ENCODE data around the gene TRABD2B. TPM values are rescaled to one million over a fixed set of nuclear protein-coding genes. Genes with fewer than 3 reads are reported as not detected.

Gene TRABD2B
- total RNA-seq, 6 donors from 2014 or later = under 0.01 to 2.1 (median 0.62) TPM

- Histone ChIP-seq H3K27me3 (no peaks in the 10 kb centered on the region), H3K27ac (no peak overlapping the region), H3K9me3 (no peaks in the 10 kb centered on the region), H3K4me1 (peaks cover 0 to 18% (median 10%) of the 10 kb centered on the region in 4 donors), H3K36me3 (no peaks in the 10 kb centered on the region), H3K4me3 (no peak overlapping the region)
- no peak for TF ChIP-seq EP300 (IDR thresholded peaks at IDR 0.05)
- TF ChIP-seq POLR2AphosphoS5 (IDR thresholded peaks at IDR 0.05) = no peak
- TF ChIP-seq, protein P1, sequence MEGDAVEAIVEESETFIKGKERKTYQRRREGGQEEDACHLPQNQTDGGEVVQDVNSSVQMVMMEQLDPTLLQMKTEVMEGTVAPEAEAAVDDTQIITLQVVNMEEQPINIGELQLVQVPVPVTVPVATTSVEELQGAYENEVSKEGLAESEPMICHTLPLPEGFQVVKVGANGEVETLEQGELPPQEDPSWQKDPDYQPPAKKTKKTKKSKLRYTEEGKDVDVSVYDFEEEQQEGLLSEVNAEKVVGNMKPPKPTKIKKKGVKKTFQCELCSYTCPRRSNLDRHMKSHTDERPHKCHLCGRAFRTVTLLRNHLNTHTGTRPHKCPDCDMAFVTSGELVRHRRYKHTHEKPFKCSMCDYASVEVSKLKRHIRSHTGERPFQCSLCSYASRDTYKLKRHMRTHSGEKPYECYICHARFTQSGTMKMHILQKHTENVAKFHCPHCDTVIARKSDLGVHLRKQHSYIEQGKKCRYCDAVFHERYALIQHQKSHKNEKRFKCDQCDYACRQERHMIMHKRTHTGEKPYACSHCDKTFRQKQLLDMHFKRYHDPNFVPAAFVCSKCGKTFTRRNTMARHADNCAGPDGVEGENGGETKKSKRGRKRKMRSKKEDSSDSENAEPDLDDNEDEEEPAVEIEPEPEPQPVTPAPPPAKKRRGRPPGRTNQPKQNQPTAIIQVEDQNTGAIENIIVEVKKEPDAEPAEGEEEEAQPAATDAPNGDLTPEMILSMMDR (IDR thresholded peaks at IDR 0.05) = no peak
- TF ChIP-seq POLR2A (IDR thresholded peaks at IDR 0.05) = no peak
- 83 to 89% methylated on average over 6 to 7 of the region's 7 CpGs for WGBS, 2 donors
- no peak for DNase-seq
- ATAC-seq (ENCODE audit: low FRiP score in 2 of 2) = no peak
Measured at GRCh38 chr1:47812904-47813514, 184.2 kb downstream of the TRABD2B start.

- DNase-seq (no peak), ATAC-seq (ENCODE audit: low FRiP score in 2 of 2) (no peak)
- Histone ChIP-seq H3K4me1 (peaks cover 0 to 18% (median 10%) of the 10 kb centered on the region in 4 donors), H3K4me3 (no peak overlapping the region), H3K27ac (no peak overlapping the region), H3K9me3 (no peaks in the 10 kb centered on the region), H3K27me3 (no peaks in the 10 kb centered on the region), H3K36me3 (no peaks in the 10 kb centered on the region)
- 76 to 80% methylated on average over 9 of the region's 9 CpGs for WGBS, 2 donors
- TF ChIP-seq POLR2A (IDR thresholded peaks at IDR 0.05) (no peak), POLR2AphosphoS5 (IDR thresholded peaks at IDR 0.05) (no peak), EP300 (IDR thresholded peaks at IDR 0.05) (no peak)
- TF ChIP-seq, protein P1 (IDR thresholded peaks at IDR 0.05) = no peak
Measured at GRCh38 chr1:47810964-47811682, 186.1 kb downstream of the TRABD2B start.

GRCh38 chr1:47809301-47810084 is 187.7 kb downstream of the TRABD2B start:
- Histone ChIP-seq H3K27me3 (no peaks in the 10 kb centered on the region), H3K9me3 (no peaks in the 10 kb centered on the region), H3K4me1 (peaks cover 0 to 16% (median 10%) of the 10 kb centered on the region in 4 donors), H3K27ac (no peak overlapping the region), H3K4me3 (no peak overlapping the region), H3K36me3 (no peaks in the 10 kb centered on the region)
- peak in 1 of 2 donors; percentile 44 for ATAC-seq (ENCODE audit: low FRiP score in 2 of 2)
- TF ChIP-seq POLR2A (IDR thresholded peaks at IDR 0.05) = no peak
- no peak for TF ChIP-seq POLR2AphosphoS5 (IDR thresholded peaks at IDR 0.05)
- no peak for TF ChIP-seq EP300 (IDR thresholded peaks at IDR 0.05)
- TF ChIP-seq, protein P1 (IDR thresholded peaks at IDR 0.05) = no peak
- DNase-seq = no peak
- 27 to 38% methylated on average over 7 to 8 of the region's 8 CpGs for WGBS, 2 donors

- TF ChIP-seq POLR2AphosphoS5 (IDR thresholded peaks at IDR 0.05) (no peak), EP300 (IDR thresholded peaks at IDR 0.05) (no peak), POLR2A (IDR thresholded peaks at IDR 0.05) (no peak)
- TF ChIP-seq, protein P1 (IDR thresholded peaks at IDR 0.05) = no peak
- ATAC-seq (ENCODE audit: low FRiP score in 2 of 2) (no peak), DNase-seq (no peak)
- 82 to 87% methylated on average over 2 of the region's 2 CpGs for WGBS, 2 donors
- H3K4me1 ChIP-seq = peaks cover 0 to 18% (median 10%) of the 10 kb centered on the region in 4 donors
- no peak overlapping the region for H3K4me3 ChIP-seq
- no peak overlapping the region for H3K27ac ChIP-seq
- H3K27me3 ChIP-seq = no peaks in the 10 kb centered on the region
- no peaks in the 10 kb centered on the region for H3K9me3 ChIP-seq
- H3K36me3 ChIP-seq = no peaks in the 10 kb centered on the region
Measured at GRCh38 chr1:47808612-47809011, 188.6 kb downstream of the TRABD2B start.

Measured in upper lobe of left lung (tissue), 6 donors.